HG03565 (cell line): ENCODE results near the gene POLR1A.

Experiments
- ATAC-seq: cut with Tn5 transposase; IDR thresholded peaks from one replicate; pipeline ENCODE4 v1.9.1; 2021; ENCODE audit warnings: mild to moderate bottlenecking, moderate library complexity; ENCODE audit not compliant: unreplicated experiment

Gene POLR1A

GRCh38 chr2:86023366-86023712 lies 82.3 kb downstream of the POLR1A start:
- ATAC-seq: no peak

DNA sequence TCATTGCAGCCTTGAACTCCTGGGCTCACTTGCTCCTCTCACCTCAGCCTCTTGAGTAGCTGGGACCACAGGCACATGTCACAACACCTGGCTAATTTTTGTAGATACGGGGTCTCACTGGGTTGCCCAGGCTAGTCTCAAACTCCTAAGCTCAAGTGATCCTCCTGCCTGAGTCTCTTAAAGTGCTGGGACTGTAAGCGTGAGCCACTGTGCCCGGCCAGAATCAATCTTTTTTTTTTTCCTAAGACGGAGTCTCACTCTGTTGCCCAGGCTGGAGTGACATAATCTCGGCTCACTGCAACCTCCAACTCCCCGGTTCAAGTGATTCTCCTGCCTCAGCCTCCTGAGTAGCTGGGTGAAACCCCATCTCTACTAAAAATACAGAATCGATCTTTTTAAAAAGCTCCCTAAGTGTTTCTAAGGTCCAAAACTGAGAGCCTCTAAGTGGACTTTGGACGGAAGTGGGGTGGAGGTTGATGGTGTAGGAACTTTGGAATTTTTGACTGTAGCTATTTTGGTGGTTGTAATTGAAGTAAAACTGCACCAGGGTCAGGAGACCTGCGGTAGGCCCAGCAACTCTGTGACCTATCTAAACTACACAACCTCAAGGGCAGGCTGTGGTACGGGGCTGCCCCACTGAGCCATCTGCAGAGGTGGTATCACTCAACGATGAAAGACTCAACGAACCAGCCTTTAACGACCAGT lies 82.9 kb downstream of the POLR1A start:
- peak; percentile 62 for ATAC-seq

DNA sequence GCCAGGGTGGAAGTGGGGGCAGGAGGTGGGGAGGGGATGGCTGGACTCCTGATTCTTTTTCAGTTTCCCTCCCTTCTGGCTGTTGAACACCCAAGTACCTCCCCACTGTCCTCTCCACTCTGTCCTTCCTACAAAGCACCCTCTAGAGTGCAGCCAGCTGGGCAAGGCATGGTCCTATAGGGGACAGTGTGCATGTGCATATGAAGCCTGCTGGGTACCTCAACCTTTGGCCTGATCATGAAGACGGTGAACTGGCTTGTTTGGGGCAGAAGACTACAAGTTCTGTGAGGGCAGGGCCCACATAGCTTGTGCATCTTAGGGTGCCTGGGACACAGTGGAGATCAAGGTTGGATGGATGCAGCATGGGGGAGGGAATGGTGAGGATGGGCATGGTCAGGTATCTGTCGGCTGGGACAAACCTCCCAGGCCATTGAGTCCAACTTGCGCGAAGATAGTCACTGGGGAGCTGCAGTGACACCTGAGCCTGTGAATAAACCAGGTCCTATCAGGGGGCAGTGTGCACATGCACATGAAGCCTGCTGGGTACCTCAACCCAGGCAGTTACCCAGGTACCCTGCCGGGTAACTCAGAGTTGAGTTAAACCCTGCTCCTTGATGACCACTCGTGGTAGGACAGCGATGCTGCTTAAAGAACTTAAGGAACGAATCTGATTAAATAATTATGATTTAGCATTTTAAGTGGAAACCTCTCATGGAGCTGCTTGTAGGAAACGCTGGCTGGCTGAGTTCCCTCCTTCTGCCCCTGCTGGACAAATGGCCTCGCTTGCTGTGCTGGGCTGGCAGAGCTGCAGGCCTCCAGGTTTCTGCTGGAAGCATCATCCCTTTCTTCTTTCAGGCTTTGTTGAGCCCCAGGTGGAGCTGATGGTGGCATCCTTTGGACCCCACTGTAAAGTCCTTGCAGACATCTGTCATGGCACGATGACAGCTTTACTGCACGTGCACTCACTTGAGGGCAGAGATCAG lies 84.0 kb downstream of the POLR1A start:
- ATAC-seq: no peak

GRCh38 chr2:86020984-86021383 lies 84.7 kb downstream of the POLR1A start:
- no peak for ATAC-seq

DNA sequence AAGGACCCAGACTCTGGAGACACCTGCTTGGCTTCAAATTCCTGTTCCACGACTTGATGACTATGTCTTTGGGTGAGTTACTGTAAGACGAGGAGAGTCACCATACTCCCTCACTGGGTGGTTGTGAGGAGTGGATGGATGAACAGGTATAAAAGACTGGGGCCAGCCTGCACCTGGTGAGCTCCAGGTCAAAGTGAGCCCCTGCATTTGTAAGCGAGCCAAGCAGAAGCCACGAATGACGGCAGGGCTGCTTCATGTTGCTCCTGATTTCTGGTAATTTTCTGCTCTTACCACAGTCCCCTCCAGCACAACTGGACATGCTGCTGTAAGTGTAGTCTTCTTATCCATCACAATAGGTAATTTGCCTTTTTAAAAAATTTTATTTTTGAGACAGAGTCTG lies 86.6 kb downstream of the POLR1A start:
- ATAC-seq: no peak

GRCh38 chr2:86017901-86018896 lies 87.5 kb downstream of the POLR1A start:
- ATAC-seq: no peak

DNA sequence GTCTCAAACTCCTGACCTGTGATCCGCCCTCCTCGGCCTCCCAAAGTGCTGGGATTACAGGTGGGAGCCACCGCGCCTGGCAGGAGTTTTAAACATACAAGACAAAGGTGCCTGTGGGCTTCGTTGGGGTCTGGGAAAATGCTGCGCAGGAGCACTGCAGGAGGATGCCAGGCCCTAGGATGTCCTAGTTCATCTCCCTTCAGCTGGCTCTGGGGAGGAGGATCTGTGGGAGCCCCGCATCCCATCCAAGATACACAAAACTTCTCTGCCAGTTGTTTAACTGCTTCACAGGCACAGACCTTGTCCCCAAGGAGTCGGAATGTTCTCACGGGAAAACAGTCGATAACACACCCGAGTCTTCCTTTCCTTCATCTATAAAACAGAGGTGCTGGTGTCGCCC lies 89.1 kb downstream of the POLR1A start:
- no peak for ATAC-seq

- ATAC-seq: no peak
Observed at GRCh38 chr2:86015699-86016098, 90.0 kb downstream of the POLR1A start.

GRCh38 chr2:86015006-86015405 lies 90.7 kb downstream of the POLR1A start:
- ATAC-seq: no peak

- no peak for ATAC-seq
Observed at GRCh38 chr2:86014493-86014892, 91.2 kb downstream of the POLR1A start.

- no peak for ATAC-seq
Observed at GRCh38 chr2:86012007-86012712, 93.5 kb downstream of the POLR1A start.

DNA sequence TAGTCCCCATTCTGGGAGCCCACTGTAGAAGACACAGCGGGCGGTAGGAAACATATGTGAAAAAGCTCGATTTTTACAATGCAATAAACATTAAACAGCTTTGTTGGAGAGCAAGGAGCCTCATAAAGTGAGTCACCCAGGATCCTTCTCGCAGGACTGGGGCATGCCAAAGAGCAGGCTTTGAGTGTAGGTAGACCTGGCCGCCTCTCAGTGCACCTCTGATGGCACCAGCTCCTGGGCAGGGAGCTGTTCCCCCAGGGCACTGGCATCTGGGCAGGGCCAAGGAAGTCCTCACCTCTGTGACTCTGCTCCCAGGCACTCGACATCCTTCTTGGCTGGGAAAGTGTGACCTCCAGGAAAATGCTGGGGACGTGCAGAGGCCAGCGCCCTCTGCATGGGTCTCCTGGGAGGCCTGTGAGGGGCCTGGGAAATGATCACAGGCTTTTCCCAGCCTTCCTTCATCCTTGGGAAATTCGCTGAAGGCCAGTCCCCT lies 94.2 kb downstream of the POLR1A start:
- ATAC-seq: no peak

DNA sequence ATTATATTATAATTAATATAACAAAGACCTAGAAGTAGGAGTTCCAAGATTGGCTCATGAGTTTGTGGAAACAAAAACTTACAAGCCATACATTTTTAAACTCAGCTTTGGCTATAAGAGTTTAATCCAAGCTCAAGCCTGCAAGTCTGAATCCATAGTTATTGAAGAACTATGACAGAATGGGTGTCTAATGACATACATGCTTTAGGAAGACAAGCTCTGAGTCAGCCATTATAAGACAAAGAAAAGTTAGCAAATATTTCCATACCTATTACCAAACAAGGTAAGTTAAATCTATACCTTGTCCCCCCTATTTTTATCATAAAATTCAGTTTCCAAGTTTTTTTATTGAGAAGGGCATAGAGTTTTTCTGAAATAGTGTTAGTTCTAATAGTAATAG lies 95.6 kb downstream of the POLR1A start:
- ATAC-seq: no peak

GRCh38 chr2:86006524-86006923 lies 99.2 kb downstream of the POLR1A start:
- ATAC-seq: no peak

DNA sequence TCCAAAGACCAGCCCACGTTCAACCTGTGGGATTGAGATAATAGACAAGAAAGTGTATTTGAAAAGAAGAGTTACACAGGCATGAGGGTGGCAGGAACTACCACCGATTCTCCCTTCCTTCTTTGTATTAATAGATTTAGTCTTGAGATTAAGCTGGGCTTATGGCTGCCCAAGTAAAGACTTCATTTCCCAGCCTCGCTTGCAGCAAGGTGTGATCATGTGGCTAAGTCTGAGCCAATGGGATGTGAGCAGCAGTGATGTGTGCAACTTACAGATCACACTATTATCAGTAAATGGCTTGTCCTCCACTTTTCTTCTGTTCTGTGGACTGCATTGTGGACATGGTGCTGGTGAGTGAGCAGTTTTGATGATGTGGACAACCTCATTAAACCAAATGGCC lies 101.7 kb downstream of the POLR1A start:
- ATAC-seq: no peak

GRCh38 chr2:86003104-86003503 lies 102.6 kb downstream of the POLR1A start:
- no peak for ATAC-seq

- ATAC-seq: no peak
Observed at GRCh38 chr2:86002375-86002774, 103.3 kb downstream of the POLR1A start.

- no peak for ATAC-seq
Observed at GRCh38 chr2:86001326-86001725, 104.4 kb downstream of the POLR1A start.

DNA sequence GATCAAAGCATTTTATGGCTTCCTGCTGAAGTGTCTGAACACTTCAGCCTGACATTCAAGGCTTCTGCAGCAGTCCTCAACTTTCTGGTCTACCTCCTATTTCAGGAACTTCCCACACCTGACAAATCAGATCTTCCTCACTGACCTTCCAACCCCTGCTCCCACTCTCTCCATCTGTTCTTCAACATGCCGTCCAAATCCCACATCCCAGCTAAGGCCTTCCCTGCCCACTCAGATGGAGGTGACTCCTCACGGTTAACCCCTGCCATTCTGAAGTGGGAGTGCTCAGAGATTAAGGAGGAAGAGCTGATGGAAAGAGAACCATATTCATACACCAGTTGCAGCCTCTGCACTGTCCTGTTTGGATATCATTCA lies 104.8 kb downstream of the POLR1A start:
- ATAC-seq: no peak
